Esophagus (tissue), 2 donors: ENCODE measurements around the gene EPN1. TPM values are rescaled to one million over a fixed set of nuclear protein-coding genes. Genes with fewer than 3 reads are reported as not detected.

ENCODE experiments used
- H3K27ac ChIP-seq, 2 donors: one replicate each; pipeline ENCODE4 v1.5.1; 2013; ENCODE audit warnings: low read depth in 2 of 2, mild to moderate bottlenecking in 2 of 2, inconsistent platforms in 1 of 2, low read length in 1 of 2, moderate library complexity in 1 of 2
- H3K27me3 ChIP-seq, 2 donors: one replicate each; pipeline ENCODE4 v1.6.1; 2013; ENCODE audit warnings: low read length in 2 of 2, control low read depth in 1 of 2, mild to moderate bottlenecking in 1 of 2; ENCODE audit not compliant: insufficient read depth in 2 of 2, control insufficient read depth in 1 of 2
- H3K36me3 ChIP-seq, 2 donors: one replicate each; pipeline ENCODE4 v1.6.1; 2013; ENCODE audit warnings: low read length in 1 of 2; ENCODE audit not compliant: control insufficient read depth in 2 of 2, insufficient read depth in 2 of 2
- H3K4me1 ChIP-seq, 2 donors: one replicate each; pipeline ENCODE4 v1.6.1; 2013; ENCODE audit warnings: low read length in 1 of 2; ENCODE audit not compliant: control insufficient read depth in 2 of 2, insufficient read depth in 2 of 2
- H3K4me3 ChIP-seq, 2 donors: one replicate each; pipeline ENCODE4 v1.5.1; 2013; ENCODE audit warnings: low read length in 2 of 2, mild to moderate bottlenecking in 2 of 2, low read depth in 1 of 2, moderate library complexity in 1 of 2
- H3K9me3 ChIP-seq, 2 donors: one replicate each; pipeline ENCODE4 v1.6.1; 2013; ENCODE audit warnings: mild to moderate bottlenecking in 2 of 2, low read depth in 1 of 2, low read length in 1 of 2, moderate library complexity in 1 of 2; ENCODE audit not compliant: control insufficient read depth in 2 of 2, insufficient read depth in 1 of 2
- WGBS, 2 donors: extraction: QIAGEN DNeasy Blood & Tissue Kit; methylation state at CpG; one replicate each; pipeline ENCODE4 v1.1.7; 2013; 5-methylcytosine and 5-hydroxymethylcytosine counted together
- polyA plus RNA-seq, 2 donors: library from polyadenylated mRNA; stranded (reverse); fragments of 200-250 nt; gene quantifications; one replicate each; pipeline ENCODE4 v1.2.3, GENCODE V29; 2013
- donor health status: healthy with polysubstance abuse.
- donor health status: Bipolar disorder and iron deficiency.

Gene EPN1
- polyA plus RNA-seq, 2 donors = 79.1 to 83.0 TPM

GRCh38 chr19:55658846-55659459, 16.1 kb upstream of the EPN1 start:
- 90 to 91% methylated on average over 36 to 37 of the region's 37 CpGs for WGBS, 2 donors
- no peak overlapping the region for H3K27ac ChIP-seq
- H3K4me3 ChIP-seq = no peak overlapping the region
- H3K27me3 ChIP-seq = no peaks in the 10 kb centered on the region
- H3K36me3 ChIP-seq = peaks cover 28 to 43% of the 10 kb centered on the region in 2 donors
- peaks cover 12 to 19% of the 10 kb centered on the region in 2 donors for H3K4me1 ChIP-seq
- H3K9me3 ChIP-seq = no peaks in the 10 kb centered on the region

GRCh38 chr19:55659822-55660221, 15.2 kb upstream of the EPN1 start:
- peaks cover 31 to 52% of the 10 kb centered on the region in 2 donors for H3K36me3 ChIP-seq

GRCh38 chr19:55660404-55660803, 14.6 kb upstream of the EPN1 start:
- Histone ChIP-seq H3K4me3 (no peak overlapping the region), H3K4me1 (peaks cover 12 to 19% of the 10 kb centered on the region in 2 donors)

More at GRCh38 chr19:55659822-55660221, 15.2 kb upstream of the EPN1 start:
- 68 to 74% methylated on average over 9 of the region's 9 CpGs for WGBS, 2 donors
- Histone ChIP-seq H3K4me3 (no peak overlapping the region), H3K27me3 (no peaks in the 10 kb centered on the region), H3K4me1 (peaks cover 12 to 19% of the 10 kb centered on the region in 2 donors), H3K27ac (no peak overlapping the region), H3K9me3 (no peaks in the 10 kb centered on the region)

GRCh38 chr19:55660991-55661390, 14.0 kb upstream of the EPN1 start:
- Histone ChIP-seq H3K4me3 (no peak overlapping the region), H3K4me1 (peaks cover 12 to 19% of the 10 kb centered on the region in 2 donors), H3K9me3 (no peaks in the 10 kb centered on the region), H3K36me3 (peaks cover 31 to 58% of the 10 kb centered on the region in 2 donors), H3K27me3 (no peaks in the 10 kb centered on the region), H3K27ac (no peak overlapping the region)
- 77 to 83% methylated on average over 16 of the region's 16 CpGs for WGBS, 2 donors

More at GRCh38 chr19:55660404-55660803, 14.6 kb upstream of the EPN1 start:
- no peaks in the 10 kb centered on the region for H3K27me3 ChIP-seq
- H3K9me3 ChIP-seq = no peaks in the 10 kb centered on the region
- peaks cover 31 to 55% of the 10 kb centered on the region in 2 donors for H3K36me3 ChIP-seq
- 91% methylated on average over 11 to 12 of the region's 12 CpGs for WGBS, 2 donors
- no peak overlapping the region for H3K27ac ChIP-seq

- H3K27ac ChIP-seq = no peak overlapping the region
- no peak overlapping the region for H3K4me3 ChIP-seq
- peaks cover 12 to 17% of the 10 kb centered on the region in 2 donors for H3K4me1 ChIP-seq
- no peaks in the 10 kb centered on the region for H3K9me3 ChIP-seq
- peaks cover 31 to 67% of the 10 kb centered on the region in 2 donors for H3K36me3 ChIP-seq
- no peaks in the 10 kb centered on the region for H3K27me3 ChIP-seq
- WGBS, 2 donors = 67 to 71% methylated on average over 7 of the region's 7 CpGs
Measured at GRCh38 chr19:55661826-55662225, 13.2 kb upstream of the EPN1 start.

- Histone ChIP-seq H3K4me1 (peaks cover 5 to 9% of the 10 kb centered on the region in 2 donors), H3K9me3 (no peaks in the 10 kb centered on the region), H3K27me3 (no peaks in the 10 kb centered on the region), H3K36me3 (peaks cover 36 to 84% of the 10 kb centered on the region in 2 donors), H3K4me3 (no peak overlapping the region), H3K27ac (no peak overlapping the region)
- 87 to 88% methylated on average over 18 to 20 of the region's 20 CpGs for WGBS, 2 donors
Measured at GRCh38 chr19:55663846-55664536, 11.0 kb upstream of the EPN1 start.

- no peak overlapping the region for H3K27ac ChIP-seq
- peaks cover 36 to 84% of the 10 kb centered on the region in 2 donors for H3K36me3 ChIP-seq
- H3K4me3 ChIP-seq = no peak overlapping the region
- peaks cover 0 to 3% of the 10 kb centered on the region in 2 donors for H3K9me3 ChIP-seq
- no peaks in the 10 kb centered on the region for H3K27me3 ChIP-seq
- WGBS, 2 donors = 81 to 88% methylated on average over 12 of the region's 12 CpGs
- peaks cover 0 to 11% of the 10 kb centered on the region in 2 donors for H3K4me1 ChIP-seq
Measured at GRCh38 chr19:55666343-55667005, 8.6 kb upstream of the EPN1 start.

- Histone ChIP-seq H3K4me3 (no peak overlapping the region), H3K4me1 (peaks cover 0 to 11% of the 10 kb centered on the region in 2 donors), H3K9me3 (peaks cover 0 to 3% of the 10 kb centered on the region in 2 donors), H3K27me3 (no peaks in the 10 kb centered on the region), H3K27ac (peak overlapping the region in 1 of 2 donors; percentile 16), H3K36me3 (peaks cover 31 to 79% of the 10 kb centered on the region in 2 donors)
- 88 to 94% methylated on average over 4 of the region's 4 CpGs for WGBS, 2 donors
Measured at GRCh38 chr19:55667006-55667381, 8.0 kb upstream of the EPN1 start.

- peaks cover 0 to 11% of the 10 kb centered on the region in 2 donors for H3K4me1 ChIP-seq
- no peaks in the 10 kb centered on the region for H3K27me3 ChIP-seq
- H3K27ac ChIP-seq = peak overlapping the region; percentile 16 to 32
- H3K4me3 ChIP-seq = no peak overlapping the region
- 78 to 83% methylated on average over 12 of the region's 12 CpGs for WGBS, 2 donors
- H3K36me3 ChIP-seq = peaks cover 29 to 76% of the 10 kb centered on the region in 2 donors
- peaks cover 0 to 3% of the 10 kb centered on the region in 2 donors for H3K9me3 ChIP-seq
Measured at GRCh38 chr19:55667511-55667910, 7.5 kb upstream of the EPN1 start.
